Psoas muscle (tissue), 8 donors: Measurements from ENCODE around the gene NR5A1. TPM values are rescaled to one million over a fixed set of nuclear protein-coding genes. Genes with fewer than 3 reads are reported as not detected.
A peak's percentile ranks its signal among the peaks of the same experiment; 100 is the strongest.

Experiments
- ATAC-seq, 4 donors: fragments of 200-7000 bp; cut with Tn5 transposase; one replicate each; pipeline ENCODE4 v1.9.1; 2020; ENCODE audit warnings: moderate library complexity in 3 of 4, mild to moderate bottlenecking in 2 of 4
- DNase-seq, 2 donors: peaks; one replicate each; pipeline ENCODE4 v3.0.0-alpha.2; 2020
- H3K27ac ChIP-seq: fragments of 200-600 bp; one replicate; pipeline ENCODE4 v1.8.0; 2022
- H3K27me3 ChIP-seq, 3 donors: fragments of 200-600 bp in 1 of 3; one replicate each; pipeline versions ENCODE4 v1.6.1 to v1.8.0; 2013 to 2022; ENCODE audit warnings: low read length in 2 of 3, mild to moderate bottlenecking in 2 of 3, moderate library complexity in 1 of 3; ENCODE audit not compliant: insufficient read depth in 3 of 3
- H3K36me3 ChIP-seq, 2 donors: fragments of 200-600 bp in 1 of 2; one replicate each; pipeline versions ENCODE4 v1.6.1 to v1.8.0; 2013 to 2022; ENCODE audit warnings: low read depth in 1 of 2, mild to moderate bottlenecking in 1 of 2, moderate library complexity in 1 of 2; ENCODE audit not compliant: insufficient read depth in 1 of 2
- H3K4me1 ChIP-seq: fragments of 200-600 bp; one replicate; pipeline ENCODE4 v1.8.0; 2022
- H3K4me3 ChIP-seq: fragments of 200-600 bp; one replicate; pipeline ENCODE4 v1.8.0; 2022; ENCODE audit warnings: mild to moderate bottlenecking
- H3K9me3 ChIP-seq: fragments of 200-600 bp; one replicate; pipeline ENCODE4 v1.8.0; 2022
- WGBS, 3 donors: extraction: QIAGEN DNeasy Blood & Tissue Kit; methylation state at CpG; one replicate each; pipeline versions ENCODE4 v1.1.6 to v1.1.7; 2013; 5-methylcytosine and 5-hydroxymethylcytosine counted together
- intact Hi-C, 2 donors: fragments of 100-400 bp; cut with DNase I; formaldehyde crosslinking; loops; one replicate each; pipeline versions ENCODE4 v1.11.0 to v1.14.2; 2022
- polyA plus RNA-seq, 3 donors: library from polyadenylated mRNA; stranded (reverse); fragments of 200-250 nt; gene quantifications; one replicate each; pipeline ENCODE4 v1.2.3, GENCODE V29; 2013
- total RNA-seq, 4 donors: library from RNA; stranded (reverse); fragmentation: NEBNext Ultra II Directional in 2 of 4; extraction: Animal tissue kit (Norgen Biotek cat#: 25700) in 2 of 4; gene quantifications; one replicate each; pipeline versions ENCODE4 v1.2.1 to v1.2.4, GENCODE V29; 2021 to 2023
- TF ChIP-seq, protein P1 (sequence below): fragments of 200-600 bp; IDR thresholded peaks from one replicate; pipeline ENCODE4 v1.8.0; 2022; ENCODE audit warnings: antibody characterized with exemption
- donor health status: healthy with polysubstance abuse.
- donor health status: DM: no; HTN: no; CAD: no; lungs with moderate emphysema.
- donor health status: Bipolar disorder and iron deficiency.
- donor health status: healthy.
- donor health status: DM: yes; HTN: yes; CAD: no.
- donor health status: DM: no; HTN: no; CAD: no.
- donor health status: DM: no; HTN: no; CAD: no.
- donor health status: DM: yes; HTN: yes; CAD: no.

Gene NR5A1
- total and polyA plus RNA-seq, 7 donors, result 0.01 to 0.75 (median 0.35) TPM; not detected in 3

GRCh38 chr9:124483481-124483880, 23.7 kb downstream of the NR5A1 start:
- TF ChIP-seq, protein P1, sequence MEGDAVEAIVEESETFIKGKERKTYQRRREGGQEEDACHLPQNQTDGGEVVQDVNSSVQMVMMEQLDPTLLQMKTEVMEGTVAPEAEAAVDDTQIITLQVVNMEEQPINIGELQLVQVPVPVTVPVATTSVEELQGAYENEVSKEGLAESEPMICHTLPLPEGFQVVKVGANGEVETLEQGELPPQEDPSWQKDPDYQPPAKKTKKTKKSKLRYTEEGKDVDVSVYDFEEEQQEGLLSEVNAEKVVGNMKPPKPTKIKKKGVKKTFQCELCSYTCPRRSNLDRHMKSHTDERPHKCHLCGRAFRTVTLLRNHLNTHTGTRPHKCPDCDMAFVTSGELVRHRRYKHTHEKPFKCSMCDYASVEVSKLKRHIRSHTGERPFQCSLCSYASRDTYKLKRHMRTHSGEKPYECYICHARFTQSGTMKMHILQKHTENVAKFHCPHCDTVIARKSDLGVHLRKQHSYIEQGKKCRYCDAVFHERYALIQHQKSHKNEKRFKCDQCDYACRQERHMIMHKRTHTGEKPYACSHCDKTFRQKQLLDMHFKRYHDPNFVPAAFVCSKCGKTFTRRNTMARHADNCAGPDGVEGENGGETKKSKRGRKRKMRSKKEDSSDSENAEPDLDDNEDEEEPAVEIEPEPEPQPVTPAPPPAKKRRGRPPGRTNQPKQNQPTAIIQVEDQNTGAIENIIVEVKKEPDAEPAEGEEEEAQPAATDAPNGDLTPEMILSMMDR, result no peak
- no peak overlapping the region for H3K4me3 ChIP-seq
- H3K36me3 ChIP-seq, result no peaks in the 10 kb centered on the region
- no peaks in the 10 kb centered on the region for H3K4me1 ChIP-seq
- DNase-seq (peak in 1 of 2 donors; percentile 15), ATAC-seq (no peak)
- no peak overlapping the region for H3K27ac ChIP-seq
- 94 to 95% (median 95%) methylated on average over 9 of the region's 9 CpGs for WGBS, 3 donors
- intact Hi-C loops, result no loop called here
- no peaks in the 10 kb centered on the region for H3K9me3 ChIP-seq
- peaks cover 0 to 73% (median 19%) of the 10 kb centered on the region in 3 donors for H3K27me3 ChIP-seq

DNA sequence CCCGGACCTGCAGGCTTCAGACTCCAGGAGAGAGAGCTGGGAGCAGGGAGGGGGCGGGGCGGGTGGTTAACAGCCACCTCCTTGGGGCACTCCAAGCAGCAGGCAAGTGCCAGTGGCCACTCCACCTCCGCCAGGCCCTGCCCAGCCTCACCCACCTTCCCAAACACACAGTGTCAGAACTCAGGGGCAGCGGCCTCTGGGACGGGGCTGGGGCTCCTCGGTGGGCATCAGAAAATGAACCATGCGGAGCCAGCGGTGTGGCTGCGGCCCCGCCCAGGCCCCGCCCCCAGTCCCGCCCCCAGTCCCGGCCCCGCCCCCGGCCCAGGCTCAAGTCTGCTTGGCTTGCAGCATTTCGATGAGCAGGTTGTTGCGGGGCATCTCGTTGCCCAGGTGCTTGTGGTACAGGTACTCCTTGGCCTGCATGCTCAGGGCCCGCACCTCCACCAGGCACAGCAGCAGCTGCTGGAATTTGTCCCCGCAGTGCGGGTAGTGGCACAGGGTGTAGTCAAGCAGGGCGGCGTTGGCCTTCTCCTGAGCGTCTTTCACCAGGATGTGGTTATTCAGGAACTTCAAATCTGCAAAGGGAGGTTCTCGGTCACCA, 24.7 kb downstream of the NR5A1 start:
- TF ChIP-seq, protein P1, result no peak

DNA sequence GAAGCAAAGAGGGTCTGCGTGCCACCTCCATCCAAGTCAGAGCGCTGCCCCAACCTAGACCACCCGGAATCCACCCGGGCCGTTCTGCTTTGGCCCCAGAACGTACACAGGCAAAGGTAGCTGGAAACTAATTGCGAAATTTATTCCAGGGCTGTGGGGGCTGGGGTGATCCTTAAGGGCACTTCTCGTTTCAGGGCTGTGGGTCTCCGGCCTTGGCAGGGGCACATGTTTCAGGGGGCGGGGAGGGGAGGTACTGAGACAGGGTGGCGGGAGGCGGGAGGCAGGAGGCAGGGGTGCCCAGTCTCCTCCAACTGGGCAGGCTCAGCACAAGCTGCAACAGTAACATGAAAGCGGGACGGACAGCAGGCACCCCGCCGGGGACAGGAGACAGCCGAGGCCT, 26.1 kb downstream of the NR5A1 start:
- ATAC-seq, result no peak
- 65 to 75% (median 71%) methylated on average over 16 to 17 of the region's 17 CpGs for WGBS, 3 donors
- intact Hi-C loops, result no loop called here

More for the DNA sequence above, 24.7 kb downstream of the NR5A1 start:
- Histone ChIP-seq H3K36me3 (no peaks in the 10 kb centered on the region), H3K4me3 (no peak overlapping the region), H3K4me1 (no peaks in the 10 kb centered on the region), H3K27me3 (peaks cover 0 to 78% (median 21%) of the 10 kb centered on the region in 3 donors), H3K27ac (no peak overlapping the region), H3K9me3 (no peaks in the 10 kb centered on the region)
- DNase-seq (peak in 1 of 2 donors; percentile 30), ATAC-seq (no peak)
- intact Hi-C loops, result no loop called here
- WGBS, 3 donors, result 32 to 45% (median 36%) methylated on average over 16 to 26 of the region's 26 CpGs

DNA sequence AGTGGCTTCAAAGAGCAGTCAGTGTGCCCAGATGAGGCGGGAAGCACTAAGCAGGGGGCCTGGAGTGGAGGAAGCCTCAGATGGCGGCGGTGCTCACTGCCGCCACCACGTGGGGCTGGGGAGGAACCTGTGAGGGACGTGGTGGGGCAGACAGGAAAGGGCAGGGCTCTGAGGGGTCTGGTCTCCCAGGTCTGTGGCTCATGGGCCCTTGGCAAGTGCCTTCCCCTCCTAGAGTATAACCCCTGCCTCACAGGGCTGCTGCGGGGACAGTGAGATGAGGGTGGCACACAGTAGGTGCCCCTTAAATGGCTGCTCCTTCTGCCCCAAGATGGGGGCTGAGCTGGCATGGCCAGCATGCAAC, 26.6 kb downstream of the NR5A1 start:
- no peak overlapping the region for H3K27ac ChIP-seq
- 30 to 49% (median 33%) methylated on average over 6 to 7 of the region's 7 CpGs for WGBS, 3 donors
- DNase-seq, result peak in 1 of 2 donors; percentile 15
- ATAC-seq, result no peak
- TF ChIP-seq, protein P1, result no peak
- H3K9me3 ChIP-seq, result no peaks in the 10 kb centered on the region
- intact Hi-C loops, result no loop called here
- H3K4me3 ChIP-seq, result no peak overlapping the region
- no peaks in the 10 kb centered on the region for H3K36me3 ChIP-seq
- peaks cover 0 to 78% (median 31%) of the 10 kb centered on the region in 3 donors for H3K27me3 ChIP-seq
- H3K4me1 ChIP-seq, result no peaks in the 10 kb centered on the region

More for the DNA sequence above, 26.1 kb downstream of the NR5A1 start:
- H3K4me1 ChIP-seq, result no peaks in the 10 kb centered on the region
- TF ChIP-seq, protein P1, result no peak
- no peaks in the 10 kb centered on the region for H3K9me3 ChIP-seq
- no peaks in the 10 kb centered on the region for H3K36me3 ChIP-seq
- peak in 1 of 2 donors; percentile 36 for DNase-seq
- H3K4me3 ChIP-seq, result no peak overlapping the region
- peaks cover 0 to 78% (median 31%) of the 10 kb centered on the region in 3 donors for H3K27me3 ChIP-seq
- H3K27ac ChIP-seq, result no peak overlapping the region
